ENCODE data around the gene SERTM1.

The SERTM1 gene

GRCh38 chr13:36673838-36674326, at the start of gene SERTM1:
SERTM1 (plus strand) TSS chr13:36674020; CDS start chr13:36695079, 21,059 bp downstream.
- H3K4me3 ChIP-seq (ENCODE audit: low read depth, low read length): no peak within 1 kb of the TSS
- no peak for TF ChIP-seq CTCF (IDR thresholded peaks at IDR 0.05; ENCODE audit: borderline replicate concordance, insufficient read depth, low read depth, low read length)

DNA sequence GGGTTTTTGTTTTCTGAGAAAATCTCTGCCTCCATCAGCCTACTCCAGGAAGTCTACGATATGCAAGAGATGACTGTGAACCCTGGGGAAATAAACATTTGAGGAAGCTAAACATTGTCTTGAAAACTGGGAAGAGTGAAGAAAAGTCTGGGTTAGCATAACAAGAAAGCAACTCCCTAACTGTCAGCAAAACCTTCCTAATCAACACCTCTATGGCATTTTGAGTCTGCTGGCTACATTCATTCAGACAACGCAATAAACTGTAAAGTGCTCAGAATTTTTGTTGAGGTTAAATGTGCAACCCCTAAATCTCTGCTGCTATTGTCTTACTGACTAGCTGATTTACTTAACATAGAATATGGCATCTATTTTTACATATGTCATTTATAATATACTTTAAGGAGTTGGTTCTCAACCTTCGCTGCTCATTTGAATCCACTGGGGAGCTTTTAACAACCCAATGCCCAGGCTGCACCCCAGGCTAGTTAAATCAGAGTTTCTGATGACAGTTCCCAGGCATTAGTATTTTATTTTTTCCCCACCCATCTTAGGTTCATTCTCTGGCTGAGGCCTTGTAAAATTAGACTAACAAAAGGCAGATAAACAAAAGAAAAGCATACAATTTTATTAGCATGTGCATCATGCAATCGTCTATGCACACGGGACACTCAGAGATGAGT, 45.3 kb upstream of the SERTM1 start:
- TF ChIP-seq CTCF (IDR thresholded peaks at IDR 0.05; ENCODE audit: borderline replicate concordance, insufficient read depth, low read depth, low read length): no peak
- H3K4me3 ChIP-seq (ENCODE audit: low read depth, low read length): no peak overlapping the region

- H3K4me3 ChIP-seq (ENCODE audit: low read depth, low read length): no peak overlapping the region
- no peak for TF ChIP-seq CTCF (IDR thresholded peaks at IDR 0.05; ENCODE audit: borderline replicate concordance, insufficient read depth, low read depth, low read length)
These were observed 44.8 kb upstream of the SERTM1 start for GRCh38 chr13:36629057-36629385.

DNA sequence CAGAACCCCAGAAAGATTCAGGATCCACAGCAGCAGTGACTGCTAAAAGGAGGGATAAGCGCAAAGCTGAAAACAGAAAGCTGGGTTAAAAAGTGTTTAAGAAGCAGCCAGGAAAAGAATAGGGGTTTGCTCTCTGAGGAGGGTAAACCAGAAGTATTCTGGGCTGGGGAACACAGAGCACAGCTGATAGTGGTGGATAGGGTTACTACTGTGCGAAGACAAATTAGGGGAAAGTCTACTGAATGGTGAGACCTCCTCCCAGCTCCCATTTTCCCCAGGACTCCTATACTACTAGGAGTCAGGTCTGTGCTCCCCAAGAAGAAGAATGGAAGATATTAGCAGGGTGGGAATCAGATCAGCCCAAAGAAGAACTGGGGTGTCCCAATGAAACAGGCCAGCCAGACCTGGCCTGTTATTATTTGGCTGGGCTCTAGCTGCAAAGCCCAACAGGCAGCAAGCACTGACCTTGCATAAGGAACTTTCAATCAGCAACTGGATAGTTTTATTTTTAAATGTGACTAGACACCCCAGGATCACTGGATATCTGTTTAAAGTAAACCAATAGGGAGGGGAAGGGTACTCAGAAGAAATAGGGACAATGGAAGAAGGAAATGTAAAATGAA, 43.5 kb upstream of the SERTM1 start:
- no peak for TF ChIP-seq CTCF (IDR thresholded peaks at IDR 0.05; ENCODE audit: borderline replicate concordance, insufficient read depth, low read depth, low read length)
- no peak overlapping the region for H3K4me3 ChIP-seq (ENCODE audit: low read depth, low read length)

GRCh38 chr13:36639610-36640009, 34.2 kb upstream of the SERTM1 start:
- TF ChIP-seq CTCF (IDR thresholded peaks at IDR 0.05; ENCODE audit: borderline replicate concordance, insufficient read depth, low read depth, low read length): no peak
- H3K4me3 ChIP-seq (ENCODE audit: low read depth, low read length): no peak overlapping the region

DNA sequence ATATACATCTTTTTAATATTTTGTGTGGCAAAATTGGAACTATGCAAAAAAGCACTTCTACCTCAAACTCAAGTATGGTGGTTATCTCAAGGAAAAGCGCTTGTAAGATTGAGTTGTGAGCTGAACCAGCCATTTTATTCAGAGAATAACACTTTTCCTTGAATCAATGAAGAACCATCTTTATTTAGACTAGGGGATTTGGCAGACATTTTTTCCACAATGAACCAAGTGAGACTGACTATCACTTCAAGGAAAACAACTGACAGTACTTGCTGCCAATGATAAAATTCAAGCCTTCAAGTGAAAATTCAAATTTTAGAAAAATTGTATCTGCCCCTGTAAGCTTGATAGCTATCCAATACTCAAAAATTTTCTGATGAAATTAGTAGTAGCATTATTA, 23.2 kb upstream of the SERTM1 start:
- no peak for TF ChIP-seq CTCF (IDR thresholded peaks at IDR 0.05; ENCODE audit: borderline replicate concordance, insufficient read depth, low read depth, low read length)
- no peak overlapping the region for H3K4me3 ChIP-seq (ENCODE audit: low read depth, low read length)

- no peak for TF ChIP-seq CTCF (IDR thresholded peaks at IDR 0.05; ENCODE audit: borderline replicate concordance, insufficient read depth, low read depth, low read length)
- H3K4me3 ChIP-seq (ENCODE audit: low read depth, low read length): no peak overlapping the region
These were observed 8.2 kb upstream of the SERTM1 start for GRCh38 chr13:36665630-36666029.

All from GM12875 (cell line).